Measurements from ENCODE around the gene TTC8. TPM values are rescaled to one million over a fixed set of nuclear protein-coding genes. Genes with fewer than 3 reads are reported as not detected.

Gene TTC8
- total and polyA plus RNA-seq, 4 donors = 7.3 to 11.7 (median 10.4) TPM

DNA sequence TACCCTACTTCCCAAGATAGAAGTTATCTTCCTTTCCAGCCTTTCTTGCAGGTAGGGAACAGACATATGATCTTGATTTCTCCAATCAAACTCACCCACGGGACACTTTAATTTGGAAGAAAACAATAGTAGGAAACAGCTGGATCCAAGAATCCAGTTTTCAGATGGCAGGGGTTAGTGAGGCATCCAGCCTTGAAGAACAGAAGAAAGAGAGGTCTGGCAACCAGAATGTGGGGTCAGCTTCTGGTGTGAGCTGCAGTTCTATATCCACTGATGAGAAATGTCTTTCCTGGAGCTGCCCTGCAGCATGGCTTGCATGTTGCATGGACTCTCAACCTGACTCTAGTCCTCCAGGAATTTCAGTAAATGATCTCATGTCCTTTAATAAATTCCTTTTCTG lies 83.8 kb downstream of the TTC8 start:
- Histone ChIP-seq H3K9ac (ENCODE audit: low read depth in 1 of 2, low read length in 2 of 2) (no peak overlapping the region), H3K9me3 (ENCODE audit: control insufficient read depth in 4 of 4, low read length in 3 of 4) (peaks cover 2 to 7% (median 3%) of the 10 kb centered on the region in 4 donors), H3K27me3 (ENCODE audit: control insufficient read depth in 4 of 4, insufficient read depth in 4 of 4, low read length in 3 of 4) (no peaks in the 10 kb centered on the region), H3K4me3 (ENCODE audit: low read depth in 1 of 3, low read length in 3 of 3) (no peak overlapping the region), H3K36me3 (ENCODE audit: control insufficient read depth in 4 of 4, insufficient read depth in 3 of 4, low read depth in 1 of 4, low read length in 3 of 4) (no peaks in the 10 kb centered on the region), H3K27ac (ENCODE audit: low read depth in 1 of 2, low read length in 2 of 2) (no peak overlapping the region), H3K4me1 (ENCODE audit: control insufficient read depth in 4 of 4, insufficient read depth in 4 of 4, low read length in 3 of 4) (no peaks in the 10 kb centered on the region)
- TF ChIP-seq NR2F2 (IDR thresholded peaks at IDR 0.05) (no peak), RXRA (IDR thresholded peaks at IDR 0.05) (no peak), GABPA (IDR thresholded peaks at IDR 0.05 in 1 of 2, conservative IDR thresholded peaks at IDR 0.05 in 1 of 2) (no peak)
- DNase-seq (ENCODE audit: low spot score) = no peak
- WGBS = 77% methylated on average over 1 of the region's 1 CpG

DNA sequence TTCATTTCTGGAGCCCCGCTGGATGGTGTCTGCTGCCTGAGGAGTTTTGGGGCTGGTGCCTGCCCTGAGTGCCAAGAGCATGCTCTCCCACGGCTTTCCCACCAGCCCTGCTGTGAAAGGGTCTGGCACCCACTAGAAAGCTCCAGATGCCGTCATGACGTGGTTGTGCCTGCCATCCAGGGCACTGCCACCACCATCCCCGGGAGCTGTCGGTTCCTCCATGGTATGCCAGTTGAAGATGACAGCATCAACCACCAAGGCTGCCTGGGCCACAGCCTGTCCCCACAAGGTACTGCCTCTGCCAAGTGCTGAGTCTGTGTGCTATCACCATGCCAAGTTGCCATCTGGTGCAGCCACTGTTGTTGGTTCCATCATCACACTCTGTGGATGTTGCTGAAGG lies 85.9 kb downstream of the TTC8 start:
- Histone ChIP-seq H3K9ac (ENCODE audit: low read depth in 1 of 2, low read length in 2 of 2) (no peak overlapping the region), H3K4me1 (ENCODE audit: control insufficient read depth in 4 of 4, insufficient read depth in 4 of 4, low read length in 3 of 4) (no peaks in the 10 kb centered on the region), H3K36me3 (ENCODE audit: control insufficient read depth in 4 of 4, insufficient read depth in 3 of 4, low read depth in 1 of 4, low read length in 3 of 4) (no peaks in the 10 kb centered on the region), H3K27me3 (ENCODE audit: control insufficient read depth in 4 of 4, insufficient read depth in 4 of 4, low read length in 3 of 4) (peaks cover 0 to 6% (median 0%) of the 10 kb centered on the region in 4 donors), H3K9me3 (ENCODE audit: control insufficient read depth in 4 of 4, low read length in 3 of 4) (peaks cover 2 to 9% (median 5%) of the 10 kb centered on the region in 4 donors), H3K4me3 (ENCODE audit: low read depth in 1 of 3, low read length in 3 of 3) (no peak overlapping the region), H3K27ac (ENCODE audit: low read depth in 1 of 2, low read length in 2 of 2) (no peak overlapping the region)
- DNase-seq (ENCODE audit: low spot score) = no peak
- TF ChIP-seq FOXA1 (IDR thresholded peaks at IDR 0.05) (no peak), NR2F2 (IDR thresholded peaks at IDR 0.05) (no peak), HNF4G (IDR thresholded peaks at IDR 0.05) (no peak), YY1 (IDR thresholded peaks at IDR 0.05) (no peak), RXRA (IDR thresholded peaks at IDR 0.05) (no peak), FOXA2 (IDR thresholded peaks at IDR 0.05) (no peak)
- TF ChIP-seq, protein P1, sequence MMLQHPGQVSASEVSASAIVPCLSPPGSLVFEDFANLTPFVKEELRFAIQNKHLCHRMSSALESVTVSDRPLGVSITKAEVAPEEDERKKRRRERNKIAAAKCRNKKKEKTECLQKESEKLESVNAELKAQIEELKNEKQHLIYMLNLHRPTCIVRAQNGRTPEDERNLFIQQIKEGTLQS (IDR thresholded peaks at IDR 0.05) = no peak
- TF ChIP-seq, protein P2, sequence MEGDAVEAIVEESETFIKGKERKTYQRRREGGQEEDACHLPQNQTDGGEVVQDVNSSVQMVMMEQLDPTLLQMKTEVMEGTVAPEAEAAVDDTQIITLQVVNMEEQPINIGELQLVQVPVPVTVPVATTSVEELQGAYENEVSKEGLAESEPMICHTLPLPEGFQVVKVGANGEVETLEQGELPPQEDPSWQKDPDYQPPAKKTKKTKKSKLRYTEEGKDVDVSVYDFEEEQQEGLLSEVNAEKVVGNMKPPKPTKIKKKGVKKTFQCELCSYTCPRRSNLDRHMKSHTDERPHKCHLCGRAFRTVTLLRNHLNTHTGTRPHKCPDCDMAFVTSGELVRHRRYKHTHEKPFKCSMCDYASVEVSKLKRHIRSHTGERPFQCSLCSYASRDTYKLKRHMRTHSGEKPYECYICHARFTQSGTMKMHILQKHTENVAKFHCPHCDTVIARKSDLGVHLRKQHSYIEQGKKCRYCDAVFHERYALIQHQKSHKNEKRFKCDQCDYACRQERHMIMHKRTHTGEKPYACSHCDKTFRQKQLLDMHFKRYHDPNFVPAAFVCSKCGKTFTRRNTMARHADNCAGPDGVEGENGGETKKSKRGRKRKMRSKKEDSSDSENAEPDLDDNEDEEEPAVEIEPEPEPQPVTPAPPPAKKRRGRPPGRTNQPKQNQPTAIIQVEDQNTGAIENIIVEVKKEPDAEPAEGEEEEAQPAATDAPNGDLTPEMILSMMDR (IDR thresholded peaks at IDR 0.05; ENCODE audit: low read depth, low read length, missing input control) = no peak
- TF ChIP-seq, protein P3, sequence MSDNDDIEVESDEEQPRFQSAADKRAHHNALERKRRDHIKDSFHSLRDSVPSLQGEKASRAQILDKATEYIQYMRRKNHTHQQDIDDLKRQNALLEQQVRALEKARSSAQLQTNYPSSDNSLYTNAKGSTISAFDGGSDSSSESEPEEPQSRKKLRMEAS (IDR thresholded peaks at IDR 0.05) = no peak
- WGBS = 86% methylated on average over 6 of the region's 6 CpGs

DNA sequence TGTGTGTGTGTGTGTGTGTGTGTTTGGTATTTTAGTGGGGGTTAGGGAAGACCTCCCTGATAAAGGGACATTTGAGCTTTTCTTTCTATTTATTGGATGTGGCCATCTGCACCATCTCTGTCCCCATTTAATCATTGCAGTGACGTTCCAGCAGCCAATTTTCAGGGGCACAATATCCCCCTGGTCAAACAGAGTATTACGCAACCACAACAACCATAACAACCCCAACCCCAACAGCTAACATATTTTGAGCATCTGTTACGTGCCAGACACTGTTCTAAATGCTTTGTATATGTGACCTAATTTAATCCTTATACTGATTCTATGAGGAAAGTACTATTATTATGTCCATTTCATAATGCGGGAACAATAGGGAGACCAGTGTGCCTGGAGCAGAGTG lies 87.4 kb downstream of the TTC8 start:
- Histone ChIP-seq H3K9me3 (ENCODE audit: control insufficient read depth in 4 of 4, low read length in 3 of 4) (peaks cover 2 to 9% (median 5%) of the 10 kb centered on the region in 4 donors), H3K4me3 (ENCODE audit: low read depth in 1 of 3, low read length in 3 of 3) (no peak overlapping the region), H3K27me3 (ENCODE audit: control insufficient read depth in 4 of 4, insufficient read depth in 4 of 4, low read length in 3 of 4) (peaks cover 0 to 6% (median 0%) of the 10 kb centered on the region in 4 donors), H3K36me3 (ENCODE audit: control insufficient read depth in 4 of 4, insufficient read depth in 3 of 4, low read depth in 1 of 4, low read length in 3 of 4) (no peaks in the 10 kb centered on the region), H3K9ac (ENCODE audit: low read depth in 1 of 2, low read length in 2 of 2) (no peak overlapping the region), H3K4me1 (ENCODE audit: control insufficient read depth in 4 of 4, insufficient read depth in 4 of 4, low read length in 3 of 4) (no peaks in the 10 kb centered on the region), H3K27ac (ENCODE audit: low read depth in 1 of 2, low read length in 2 of 2) (no peak overlapping the region)
- WGBS = 83% methylated on average over 4 of the region's 4 CpGs
- no peak for DNase-seq (ENCODE audit: low spot score)
- TF ChIP-seq EGR1 (IDR thresholded peaks at IDR 0.05; ENCODE audit: low read depth in 2 of 2) (no peak), SP1 (IDR thresholded peaks at IDR 0.05) (no peak), RAD21 (IDR thresholded peaks at IDR 0.05) (no peak), FOXA2 (IDR thresholded peaks at IDR 0.05) (no peak)
- TF ChIP-seq, protein P3 (IDR thresholded peaks at IDR 0.05) = no peak
- TF ChIP-seq, protein P4, sequence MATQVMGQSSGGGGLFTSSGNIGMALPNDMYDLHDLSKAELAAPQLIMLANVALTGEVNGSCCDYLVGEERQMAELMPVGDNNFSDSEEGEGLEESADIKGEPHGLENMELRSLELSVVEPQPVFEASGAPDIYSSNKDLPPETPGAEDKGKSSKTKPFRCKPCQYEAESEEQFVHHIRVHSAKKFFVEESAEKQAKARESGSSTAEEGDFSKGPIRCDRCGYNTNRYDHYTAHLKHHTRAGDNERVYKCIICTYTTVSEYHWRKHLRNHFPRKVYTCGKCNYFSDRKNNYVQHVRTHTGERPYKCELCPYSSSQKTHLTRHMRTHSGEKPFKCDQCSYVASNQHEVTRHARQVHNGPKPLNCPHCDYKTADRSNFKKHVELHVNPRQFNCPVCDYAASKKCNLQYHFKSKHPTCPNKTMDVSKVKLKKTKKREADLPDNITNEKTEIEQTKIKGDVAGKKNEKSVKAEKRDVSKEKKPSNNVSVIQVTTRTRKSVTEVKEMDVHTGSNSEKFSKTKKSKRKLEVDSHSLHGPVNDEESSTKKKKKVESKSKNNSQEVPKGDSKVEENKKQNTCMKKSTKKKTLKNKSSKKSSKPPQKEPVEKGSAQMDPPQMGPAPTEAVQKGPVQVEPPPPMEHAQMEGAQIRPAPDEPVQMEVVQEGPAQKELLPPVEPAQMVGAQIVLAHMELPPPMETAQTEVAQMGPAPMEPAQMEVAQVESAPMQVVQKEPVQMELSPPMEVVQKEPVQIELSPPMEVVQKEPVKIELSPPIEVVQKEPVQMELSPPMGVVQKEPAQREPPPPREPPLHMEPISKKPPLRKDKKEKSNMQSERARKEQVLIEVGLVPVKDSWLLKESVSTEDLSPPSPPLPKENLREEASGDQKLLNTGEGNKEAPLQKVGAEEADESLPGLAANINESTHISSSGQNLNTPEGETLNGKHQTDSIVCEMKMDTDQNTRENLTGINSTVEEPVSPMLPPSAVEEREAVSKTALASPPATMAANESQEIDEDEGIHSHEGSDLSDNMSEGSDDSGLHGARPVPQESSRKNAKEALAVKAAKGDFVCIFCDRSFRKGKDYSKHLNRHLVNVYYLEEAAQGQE (IDR thresholded peaks at IDR 0.05) = no peak

Measured in liver (tissue), 9 donors.